ENCODE results near the gene IGLON5. TPM values are rescaled to one million over a fixed set of nuclear protein-coding genes. Genes with fewer than 3 reads are reported as not detected.

IGLON5 gene
- not detected in 2 replicates for total RNA-seq

- Histone ChIP-seq H3K79me2 (ENCODE audit: insufficient read depth, low read length) (no peaks in the 10 kb centered on the region), H3K36me3 (ENCODE audit: insufficient read depth, low read length) (no peaks in the 10 kb centered on the region), H3K27me3 (ENCODE audit: insufficient read depth, low read length) (peaks cover 8% of the 10 kb centered on the region), H3K4me2 (ENCODE audit: insufficient read depth, low read length) (no peak within 1 kb of the TSS), H4K20me1 (ENCODE audit: insufficient read depth, low read length) (no peaks in the 10 kb centered on the region), H3K4me3 (ENCODE audit: insufficient read depth, low read length) (no peak within 1 kb of the TSS), H3K4me1 (ENCODE audit: insufficient read depth, low read length) (no peaks in the 10 kb centered on the region), H3K9me3 (ENCODE audit: low read depth, low read length) (no peaks in the 10 kb centered on the region), H3K27ac (ENCODE audit: low read depth, low read length) (no peak within 1 kb of the TSS), H2AFZ (ENCODE audit: low read length) (no peak within 1 kb of the TSS)
- DNase-seq (ENCODE audit: insufficient read length, low spot score, missing footprints), result peak; percentile 73
- no peak for TF ChIP-seq CTCF (IDR thresholded peaks at IDR 0.05; ENCODE audit: extremely low read depth, low read depth, low read length)
Observed at GRCh38 chr19:51311351-51312257, at the start of gene IGLON5. IGLON5 (plus strand) TSS chr19:51311644; CDS start chr19:51311848, 204 bp downstream.

GRCh38 chr19:51263808-51264207, 47.6 kb upstream of the IGLON5 start:
- no peak overlapping the region for H3K27ac ChIP-seq (ENCODE audit: low read depth, low read length)
- no peak overlapping the region for H3K4me3 ChIP-seq (ENCODE audit: insufficient read depth, low read length)
- H3K79me2 ChIP-seq (ENCODE audit: insufficient read depth, low read length), result no peaks in the 10 kb centered on the region
- TF ChIP-seq CTCF (IDR thresholded peaks at IDR 0.05; ENCODE audit: extremely low read depth, low read depth, low read length), result no peak
- H3K36me3 ChIP-seq (ENCODE audit: insufficient read depth, low read length), result no peaks in the 10 kb centered on the region
- H3K27me3 ChIP-seq (ENCODE audit: insufficient read depth, low read length), result no peaks in the 10 kb centered on the region
- H3K4me2 ChIP-seq (ENCODE audit: insufficient read depth, low read length), result no peak overlapping the region
- H3K9me3 ChIP-seq (ENCODE audit: low read depth, low read length), result no peaks in the 10 kb centered on the region
- no peaks in the 10 kb centered on the region for H4K20me1 ChIP-seq (ENCODE audit: insufficient read depth, low read length)
- H2AFZ ChIP-seq (ENCODE audit: low read length), result no peak overlapping the region
- H3K4me1 ChIP-seq (ENCODE audit: insufficient read depth, low read length), result no peaks in the 10 kb centered on the region
- DNase-seq (ENCODE audit: insufficient read length, low spot score, missing footprints), result no peak

DNA sequence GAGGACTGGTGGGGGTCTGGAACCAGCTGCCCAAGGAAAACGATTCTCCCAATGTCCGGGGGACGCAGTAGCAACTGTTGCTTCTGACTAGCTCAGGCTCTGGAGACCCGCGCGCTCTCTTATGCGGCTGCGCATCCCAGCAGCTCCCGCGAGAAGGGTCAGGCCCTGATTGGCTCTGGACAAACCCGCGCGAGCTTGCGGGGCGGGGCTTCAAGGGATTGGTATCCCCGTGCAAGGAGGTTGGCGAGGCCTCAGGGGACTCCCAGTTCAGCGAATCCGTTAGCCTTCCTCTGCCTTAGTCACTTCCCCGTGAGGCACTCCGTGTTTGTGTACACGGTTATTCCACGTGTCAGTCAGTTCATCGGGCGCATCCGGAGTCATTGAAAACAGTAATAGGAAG, 40.4 kb upstream of the IGLON5 start:
- H4K20me1 ChIP-seq (ENCODE audit: insufficient read depth, low read length), result no peaks in the 10 kb centered on the region

More for the DNA sequence above, 40.4 kb upstream of the IGLON5 start:
- no peaks in the 10 kb centered on the region for H3K36me3 ChIP-seq (ENCODE audit: insufficient read depth, low read length)
- H3K79me2 ChIP-seq (ENCODE audit: insufficient read depth, low read length), result no peaks in the 10 kb centered on the region
- H3K4me2 ChIP-seq (ENCODE audit: insufficient read depth, low read length), result no peak overlapping the region
- H2AFZ ChIP-seq (ENCODE audit: low read length), result no peak overlapping the region
- H3K27me3 ChIP-seq (ENCODE audit: insufficient read depth, low read length), result no peaks in the 10 kb centered on the region
- no peaks in the 10 kb centered on the region for H3K4me1 ChIP-seq (ENCODE audit: insufficient read depth, low read length)
- no peak for TF ChIP-seq CTCF (IDR thresholded peaks at IDR 0.05; ENCODE audit: extremely low read depth, low read depth, low read length)
- DNase-seq (ENCODE audit: insufficient read length, low spot score, missing footprints), result peak; percentile 14
- H3K9me3 ChIP-seq (ENCODE audit: low read depth, low read length), result no peaks in the 10 kb centered on the region
- no peak overlapping the region for H3K4me3 ChIP-seq (ENCODE audit: insufficient read depth, low read length)
- no peak overlapping the region for H3K27ac ChIP-seq (ENCODE audit: low read depth, low read length)

Data from osteoblast (primary cell).